Activated naive CD4-positive, alpha-beta T cell treated with anti-CD3 and anti-CD28 coated beads, Interleukin-2, amount 50 U/mL, for 72 hours (primary cell): ENCODE results near the gene HACD1. TPM values are rescaled to one million over a fixed set of nuclear protein-coding genes. Genes with fewer than 3 reads are reported as not detected.
A peak's percentile ranks its signal among the peaks of the same experiment; 100 is the strongest.
"Not testable (repeated sequence)": the region's sequence is repeated elsewhere in the genome, so short reads cannot be mapped to it uniquely, and the experiment has no call there.

Experiments
- ATAC-seq, 2 donors: fragments of 150-1000 bp; cut with Tn5 transposase; 2 replicates each; pipeline ENCODE4 v1.10.0; 2021; ENCODE audit warnings: mild to moderate bottlenecking in 2 of 2, moderate library complexity in 2 of 2
- DNase-seq, 2 donors: peaks; one replicate each; pipeline ENCODE4 v3.0.0; 2021 to 2022; ENCODE audit warnings: low spot score in 2 of 2
- H3K27ac Mint-ChIP-seq, 2 donors: one replicate each; pipeline ENCODE4 v1.8.0; 2022; ENCODE audit warnings: mild to moderate bottlenecking in 2 of 2, mixed read lengths in 2 of 2
- H3K36me3 Mint-ChIP-seq, 2 donors: one replicate each; pipeline ENCODE4 v1.8.0; 2022; ENCODE audit warnings: mixed read lengths in 2 of 2
- H3K9me3 Mint-ChIP-seq, 2 donors: one replicate each; pipeline ENCODE4 v1.8.0; 2022; ENCODE audit warnings: mixed read lengths in 2 of 2
- total RNA-seq, 2 donors: library from RNA; stranded (reverse); gene quantifications; one replicate each; pipeline ENCODE4 v1.2.3, GENCODE V29; 2022

HACD1 gene
- total RNA-seq, 2 donors from 2014 or later = 1.8 to 2.0 TPM

- Mint-ChIP-seq H3K9me3 (no peaks in the 10 kb centered on the region), H3K36me3 (no peaks in the 10 kb centered on the region), H3K27ac (no peak overlapping the region)
- DNase-seq = no peak
- ATAC-seq = peak; percentile 70 to 82
These were observed 9.4 kb downstream of the HACD1 start for GRCh38 chr10:17607603-17608332.

- Mint-ChIP-seq H3K36me3 (no peaks in the 10 kb centered on the region), H3K27ac (no peak overlapping the region), H3K9me3 (no peaks in the 10 kb centered on the region)
- DNase-seq = no peak
- ATAC-seq = no peak
These were observed 10.1 kb downstream of the HACD1 start for GRCh38 chr10:17607060-17607459.

- DNase-seq (no peak), ATAC-seq (no peak)
- H3K27ac Mint-ChIP-seq = no peak overlapping the region
- H3K9me3 Mint-ChIP-seq = no peaks in the 10 kb centered on the region
- no peaks in the 10 kb centered on the region for H3K36me3 Mint-ChIP-seq
These were observed 10.6 kb downstream of the HACD1 start for GRCh38 chr10:17606547-17607040.

- no peaks in the 10 kb centered on the region for H3K36me3 Mint-ChIP-seq
- ATAC-seq = no peak
- no peaks in the 10 kb centered on the region for H3K9me3 Mint-ChIP-seq
- DNase-seq = no peak
- H3K27ac Mint-ChIP-seq = no peak overlapping the region
These were observed 11.2 kb downstream of the HACD1 start for GRCh38 chr10:17605936-17606335.

GRCh38 chr10:17599089-17599488, 18.1 kb downstream of the HACD1 start:
- Mint-ChIP-seq H3K36me3 (no peaks in the 10 kb centered on the region), H3K27ac (no peak overlapping the region), H3K9me3 (no peaks in the 10 kb centered on the region)
- no peak for DNase-seq
- ATAC-seq = no peak

- H3K9me3 Mint-ChIP-seq = no peaks in the 10 kb centered on the region
- no peaks in the 10 kb centered on the region for H3K36me3 Mint-ChIP-seq
- no peak for DNase-seq
- no peak overlapping the region for H3K27ac Mint-ChIP-seq
- no peak for ATAC-seq
These were observed 19.8 kb downstream of the HACD1 start for GRCh38 chr10:17597386-17597785.

- no peak for DNase-seq
- no peaks in the 10 kb centered on the region for H3K36me3 Mint-ChIP-seq
- ATAC-seq = no peak
- no peaks in the 10 kb centered on the region for H3K9me3 Mint-ChIP-seq
- no peak overlapping the region for H3K27ac Mint-ChIP-seq
These were observed 26.1 kb downstream of the HACD1 start for GRCh38 chr10:17590969-17591645.

- not testable (repeated sequence) for DNase-seq, ATAC-seq, H3K27ac Mint-ChIP-seq, H3K9me3 Mint-ChIP-seq, H3K36me3 Mint-ChIP-seq
These were observed 27.9 kb downstream of the HACD1 start for GRCh38 chr10:17589316-17589715.

- H3K36me3 Mint-ChIP-seq = no peaks in the 10 kb centered on the region
These were observed 28.8 kb downstream of the HACD1 start for GRCh38 chr10:17588420-17588819.

GRCh38 chr10:17587321-17587720, 29.9 kb downstream of the HACD1 start:
- not testable (repeated sequence) for ATAC-seq, H3K36me3 Mint-ChIP-seq, H3K9me3 Mint-ChIP-seq, DNase-seq, H3K27ac Mint-ChIP-seq

More at GRCh38 chr10:17588420-17588819, 28.8 kb downstream of the HACD1 start:
- no peak for DNase-seq
- ATAC-seq = no peak
- Mint-ChIP-seq H3K9me3 (no peaks in the 10 kb centered on the region), H3K27ac (no peak overlapping the region)

GRCh38 chr10:17586821-17587234, 30.3 kb downstream of the HACD1 start:
- no peak for ATAC-seq
- DNase-seq = no peak
- Mint-ChIP-seq H3K9me3 (no peaks in the 10 kb centered on the region), H3K36me3 (no peaks in the 10 kb centered on the region), H3K27ac (no peak overlapping the region)

- no peak for ATAC-seq
- Mint-ChIP-seq H3K36me3 (no peaks in the 10 kb centered on the region), H3K27ac (no peak overlapping the region), H3K9me3 (no peaks in the 10 kb centered on the region)
- DNase-seq = no peak
These were observed 32.2 kb downstream of the HACD1 start for GRCh38 chr10:17585016-17585415.

GRCh38 chr10:17580885-17581284, 36.3 kb downstream of the HACD1 start:
- H3K27ac Mint-ChIP-seq = no peak overlapping the region
- no peak for DNase-seq
- no peaks in the 10 kb centered on the region for H3K36me3 Mint-ChIP-seq
- H3K9me3 Mint-ChIP-seq = peaks cover 0 to 6% of the 10 kb centered on the region in 2 donors
- no peak for ATAC-seq

- ATAC-seq (no peak), DNase-seq (no peak)
- H3K27ac Mint-ChIP-seq = no peak overlapping the region
- H3K36me3 Mint-ChIP-seq = no peaks in the 10 kb centered on the region
- H3K9me3 Mint-ChIP-seq = peaks cover 0 to 6% of the 10 kb centered on the region in 2 donors
These were observed 38.6 kb downstream of the HACD1 start for GRCh38 chr10:17578603-17579002.

- H3K9me3 Mint-ChIP-seq = peaks cover 0 to 6% of the 10 kb centered on the region in 2 donors
- no peaks in the 10 kb centered on the region for H3K36me3 Mint-ChIP-seq
- H3K27ac Mint-ChIP-seq = no peak overlapping the region
- ATAC-seq (no peak), DNase-seq (no peak)
These were observed 40.4 kb downstream of the HACD1 start for GRCh38 chr10:17576768-17577167.

- ATAC-seq (no peak), DNase-seq (no peak)
- Mint-ChIP-seq H3K27ac (no peak overlapping the region), H3K36me3 (no peaks in the 10 kb centered on the region), H3K9me3 (no peaks in the 10 kb centered on the region)
These were observed 52.3 kb downstream of the HACD1 start for GRCh38 chr10:17564911-17565310.

- ATAC-seq = no peak
- DNase-seq = no peak
- no peaks in the 10 kb centered on the region for H3K9me3 Mint-ChIP-seq
- H3K36me3 Mint-ChIP-seq = no peaks in the 10 kb centered on the region
- H3K27ac Mint-ChIP-seq = no peak overlapping the region
These were observed 53.7 kb downstream of the HACD1 start for GRCh38 chr10:17563452-17563851.

- Mint-ChIP-seq H3K27ac (no peak overlapping the region), H3K9me3 (no peaks in the 10 kb centered on the region), H3K36me3 (no peaks in the 10 kb centered on the region)
- ATAC-seq (no peak), DNase-seq (no peak)
These were observed 54.6 kb downstream of the HACD1 start for GRCh38 chr10:17562614-17563013.
